OCI-LY7 (cell line): ENCODE data around the gene WNK2.
"Not testable (repeated sequence)": the region's sequence is repeated elsewhere in the genome, so short reads cannot be mapped to it uniquely, and the experiment has no call there.

ENCODE experiments used
- CTCF ChIP-seq: fragments of 200-600 bp; sonication (generic); conservative IDR thresholded peaks from 2 replicates; pipeline ENCODE4 v1.5.1; 2014; ENCODE audit warnings: mild to moderate bottlenecking, antibody characterized with exemption, low read length, moderate library complexity, mixed read lengths
- EZH2phosphoT487 ChIP-seq: fragments of 200-600 bp; sonication (generic); IDR thresholded peaks from 2 replicates; pipeline ENCODE4 v1.6.1; 2018; ENCODE audit warnings: low read depth, borderline replicate concordance, mild to moderate bottlenecking, mixed run types, antibody characterized with exemption, low read length, moderate library complexity, mixed read lengths

DNA sequence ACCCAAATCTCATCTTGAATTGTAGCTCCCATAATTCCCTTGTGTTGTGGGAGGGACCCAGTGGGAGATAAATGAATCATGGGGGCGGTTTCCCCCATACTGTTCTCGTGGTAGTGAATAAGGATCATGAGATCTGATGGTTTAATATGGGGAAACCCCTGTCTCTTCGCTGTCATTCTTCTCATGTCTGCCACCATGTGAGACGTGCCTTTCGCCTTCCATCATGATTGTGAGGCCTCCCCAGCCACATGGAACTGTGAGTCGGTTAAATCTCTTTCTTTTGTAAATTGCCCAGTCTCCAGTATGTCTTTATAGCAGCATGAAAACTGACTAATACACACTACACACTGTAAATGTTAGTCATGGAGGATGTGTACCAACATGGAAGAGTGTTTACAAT is 37.2 kb upstream of the WNK2 start:
- not testable (repeated sequence) for TF ChIP-seq CTCF, EZH2phosphoT487
